Activated T-cell treated with anti-CD3 and anti-CD28 coated beads, Interleukin-2, amount 50 U/mL, for 1 hour (primary cell): ENCODE results near the gene SMURF1.
"Not testable (repeated sequence)": the region's sequence is repeated elsewhere in the genome, so short reads cannot be mapped to it uniquely, and the experiment has no call there.

ENCODE experiments used
- DNase-seq: peaks from one replicate; pipeline ENCODE4 v3.0.0-alpha.2; 2020

SMURF1 gene

DNA sequence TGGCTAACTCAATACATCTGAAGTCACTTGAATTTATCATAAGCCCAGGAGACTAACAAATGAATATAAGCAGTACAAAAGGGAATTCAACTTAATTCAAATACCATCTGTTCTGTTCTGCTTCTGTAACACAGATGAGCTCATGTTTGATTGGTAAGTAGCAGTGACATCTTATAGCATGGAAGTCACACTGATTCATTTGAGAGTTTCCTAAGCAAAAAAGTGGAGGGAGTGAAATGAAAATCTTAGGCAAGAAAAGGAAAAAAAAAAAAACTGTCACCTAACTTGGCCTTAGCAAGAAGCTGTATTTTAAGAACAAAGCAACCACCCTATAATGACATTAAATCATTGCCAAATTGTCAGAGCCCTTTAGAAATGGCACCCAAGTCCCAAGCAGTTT is 49.5 kb downstream of the SMURF1 start:
- no peak for DNase-seq

DNA sequence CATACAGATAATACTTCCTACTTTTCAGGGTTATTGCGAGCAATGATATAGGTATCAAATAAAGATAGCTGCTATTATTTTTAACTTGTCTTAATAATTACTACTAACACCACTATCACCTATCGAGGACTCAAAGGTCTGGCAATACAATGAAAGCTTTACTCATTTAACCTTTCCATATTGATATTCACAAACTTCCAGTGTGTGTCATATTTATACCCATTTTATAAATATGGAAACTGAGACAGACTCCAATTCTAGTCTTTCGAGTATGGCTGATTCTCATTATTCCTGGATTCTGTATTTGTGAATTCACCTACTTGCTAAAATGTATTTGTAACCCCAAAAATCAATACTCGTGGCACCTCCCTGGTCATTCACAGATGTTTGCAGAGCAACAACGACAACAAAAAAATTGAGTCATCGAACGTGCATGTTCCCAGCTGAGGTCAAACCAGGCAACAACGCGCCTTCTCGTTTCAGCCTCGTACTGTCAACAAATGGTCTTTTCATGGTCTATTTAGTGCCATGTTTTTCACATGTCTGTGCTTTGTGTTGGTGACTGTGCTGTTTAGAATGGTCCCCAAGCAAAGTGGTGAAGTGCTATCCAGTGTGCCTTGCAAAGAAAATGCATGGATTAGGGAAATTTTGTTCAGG is 51.7 kb downstream of the SMURF1 start:
- no peak for DNase-seq

- DNase-seq, result no peak
These were observed 53.0 kb downstream of the SMURF1 start for GRCh38 chr7:99090771-99091542.

DNA sequence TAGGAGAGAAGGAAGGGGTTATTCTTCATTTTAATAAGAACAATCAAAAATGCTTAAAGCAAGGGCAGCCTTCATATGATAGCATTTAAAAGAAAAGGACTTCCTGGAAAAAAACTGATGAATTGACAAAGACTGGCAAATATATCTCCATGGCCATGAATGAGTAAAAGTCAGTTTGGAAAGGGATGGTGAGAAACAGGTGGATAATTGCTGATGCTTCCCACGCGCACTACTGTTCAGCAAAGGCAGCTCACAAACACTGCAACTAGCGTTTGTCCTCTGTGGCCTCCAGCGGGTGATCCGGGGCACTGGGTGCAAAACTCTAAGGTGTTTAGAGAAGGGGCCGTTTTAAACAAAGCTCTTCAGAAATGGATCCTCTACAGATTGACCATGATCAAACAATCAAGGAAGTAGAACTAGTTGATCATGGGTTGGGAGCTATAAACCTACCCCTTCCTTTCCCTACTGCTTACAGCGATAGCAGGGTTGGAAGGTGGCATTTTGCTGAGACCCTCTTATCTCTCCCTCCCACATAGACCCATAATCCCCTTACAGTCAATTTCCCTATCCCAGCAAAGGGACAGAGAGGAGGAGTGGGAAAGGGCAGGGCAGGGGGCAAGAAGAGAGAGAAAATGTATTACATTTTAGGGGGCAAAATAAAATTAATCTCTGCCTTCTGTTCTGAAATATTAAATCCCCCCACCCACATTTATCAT is 53.8 kb downstream of the SMURF1 start:
- no peak for DNase-seq

DNA sequence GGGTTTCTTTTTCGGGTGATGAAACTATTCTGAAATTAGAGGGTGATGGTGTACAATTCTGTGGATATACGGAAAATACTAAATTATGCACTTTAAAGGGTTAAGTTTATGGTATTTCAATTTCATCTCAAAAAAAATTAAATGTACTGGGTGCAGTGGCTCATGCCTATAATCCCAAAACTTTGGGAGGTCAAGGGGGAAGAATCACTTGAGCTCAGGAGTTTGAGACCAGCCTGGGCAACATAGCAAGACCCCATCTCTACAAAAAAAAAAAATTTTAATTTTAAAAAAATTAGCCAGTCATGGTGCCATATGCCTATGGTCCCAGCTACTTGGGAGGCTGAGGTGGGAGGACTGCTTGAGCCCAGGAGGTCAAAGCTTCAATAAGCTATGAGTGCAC is 57.0 kb downstream of the SMURF1 start:
- no peak for DNase-seq

- no peak for DNase-seq
These were observed 57.4 kb downstream of the SMURF1 start for GRCh38 chr7:99086532-99086931.

DNA sequence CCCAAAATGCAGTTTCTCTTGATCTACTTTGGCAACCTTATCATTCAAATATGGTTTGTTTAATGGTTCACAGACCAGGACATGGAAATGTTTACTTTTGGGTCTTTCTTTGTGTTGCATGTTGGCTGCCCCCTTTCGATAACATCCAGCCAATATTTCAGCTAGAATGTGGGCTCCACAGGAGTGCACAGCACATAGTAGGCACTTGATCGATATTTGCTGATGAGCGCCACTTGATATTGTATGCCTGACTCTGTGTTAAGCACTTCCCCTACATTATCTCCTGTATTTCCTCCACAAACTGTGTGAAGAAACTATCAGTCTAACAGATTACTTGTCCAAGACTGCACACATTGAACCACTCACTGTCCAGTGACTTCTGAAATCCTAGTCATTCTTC is 60.2 kb downstream of the SMURF1 start:
- no peak for DNase-seq

DNA sequence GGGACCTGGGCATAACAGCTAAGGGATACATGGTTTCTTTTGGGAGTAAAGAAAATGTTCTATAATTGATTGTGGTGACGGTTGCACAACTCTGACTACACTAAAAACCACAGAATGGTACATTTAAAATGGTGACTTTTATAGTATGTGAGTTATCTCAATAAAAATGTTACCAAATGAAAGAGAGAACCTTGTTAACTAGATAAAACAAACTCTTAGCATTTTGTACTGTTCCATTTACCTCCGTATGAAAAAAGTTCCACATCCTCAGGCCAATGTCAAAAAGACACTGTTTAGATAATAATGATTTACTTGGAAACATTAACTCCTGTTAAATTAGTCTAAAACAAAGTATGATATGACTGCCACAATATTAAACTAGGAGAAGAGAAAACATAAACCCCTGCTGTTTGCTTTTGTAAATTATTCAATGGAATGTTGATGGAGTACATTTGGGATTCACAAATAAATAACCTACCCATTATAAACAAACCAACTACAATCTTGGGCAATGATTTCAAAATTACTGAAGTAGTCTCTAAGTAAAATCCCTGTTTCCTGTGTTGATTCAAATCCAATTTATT is 60.7 kb downstream of the SMURF1 start:
- DNase-seq, result no peak

GRCh38 chr7:99080679-99081078 is 63.2 kb downstream of the SMURF1 start:
- DNase-seq, result no peak

- no peak for DNase-seq
These were observed 64.8 kb downstream of the SMURF1 start for GRCh38 chr7:99079104-99079503.

GRCh38 chr7:99078416-99078815 is 65.5 kb downstream of the SMURF1 start:
- DNase-seq, result no peak

DNA sequence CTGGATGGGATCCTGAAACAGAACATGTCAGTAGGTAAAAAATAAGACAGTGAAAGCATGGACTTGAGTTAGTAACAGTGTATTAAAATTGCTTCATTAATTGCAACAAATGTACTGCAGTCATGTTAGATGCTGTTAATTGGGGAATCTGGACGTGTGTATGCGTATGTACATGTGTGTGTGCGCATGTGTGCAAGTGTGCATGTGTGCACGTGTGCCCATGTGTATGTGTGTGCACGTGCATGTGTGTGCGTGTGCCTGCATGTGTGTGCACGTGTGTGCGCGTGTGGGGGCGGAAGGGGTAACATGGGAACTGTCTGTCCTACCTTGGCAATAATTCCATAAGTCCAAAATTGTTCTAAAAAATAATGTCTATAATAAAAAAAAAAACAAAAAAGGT is 67.3 kb downstream of the SMURF1 start:
- no peak for DNase-seq

DNA sequence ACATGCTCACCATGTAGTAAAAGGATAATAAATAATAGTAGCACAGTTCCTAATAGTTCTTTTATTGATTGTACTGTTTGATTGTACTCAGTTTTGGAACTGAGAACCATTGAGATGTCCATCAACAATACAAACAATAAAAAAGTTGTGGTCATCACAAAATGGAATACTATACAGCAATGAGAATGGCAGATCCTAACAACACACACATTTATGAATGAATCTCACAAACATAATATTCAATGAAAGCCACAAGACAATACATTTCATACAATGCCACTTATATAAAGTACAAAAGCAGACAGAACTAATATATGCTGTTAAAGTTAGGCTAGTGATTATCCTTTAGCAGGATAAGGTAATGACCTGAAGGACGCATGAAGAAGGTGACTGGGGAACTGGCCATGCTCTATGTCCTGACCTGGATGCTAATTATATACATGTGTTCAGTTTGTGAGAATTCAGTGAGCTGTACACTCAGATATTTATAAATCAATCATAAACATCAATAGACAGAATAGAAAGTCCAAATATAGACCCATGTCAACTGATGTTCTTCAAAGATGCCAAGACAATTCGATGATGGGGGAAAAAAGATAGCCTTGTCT is 70.0 kb downstream of the SMURF1 start:
- DNase-seq, result no peak

GRCh38 chr7:99072126-99072525 is 71.8 kb downstream of the SMURF1 start:
- DNase-seq, result no peak

DNA sequence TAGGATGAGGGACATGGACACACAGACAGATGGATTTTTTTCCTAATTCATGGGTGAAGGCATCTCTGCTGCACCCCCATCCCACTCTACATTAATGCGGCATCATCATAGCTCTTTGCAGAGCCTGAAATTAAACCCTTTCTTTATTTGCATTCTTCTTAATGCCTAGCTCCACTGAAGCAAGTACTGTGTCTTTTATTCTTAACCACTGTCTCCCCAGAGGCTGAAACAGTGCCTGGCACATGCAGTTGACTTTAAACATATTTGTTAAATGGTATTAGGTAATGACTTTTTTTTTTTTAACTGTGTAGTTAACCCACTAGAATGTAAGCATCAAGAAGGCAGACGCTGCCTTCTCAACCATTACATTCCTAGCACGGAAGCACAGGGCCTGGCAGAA is 73.5 kb downstream of the SMURF1 start:
- no peak for DNase-seq

GRCh38 chr7:99061001-99061776 is 82.7 kb downstream of the SMURF1 start:
- DNase-seq, result no peak

DNA sequence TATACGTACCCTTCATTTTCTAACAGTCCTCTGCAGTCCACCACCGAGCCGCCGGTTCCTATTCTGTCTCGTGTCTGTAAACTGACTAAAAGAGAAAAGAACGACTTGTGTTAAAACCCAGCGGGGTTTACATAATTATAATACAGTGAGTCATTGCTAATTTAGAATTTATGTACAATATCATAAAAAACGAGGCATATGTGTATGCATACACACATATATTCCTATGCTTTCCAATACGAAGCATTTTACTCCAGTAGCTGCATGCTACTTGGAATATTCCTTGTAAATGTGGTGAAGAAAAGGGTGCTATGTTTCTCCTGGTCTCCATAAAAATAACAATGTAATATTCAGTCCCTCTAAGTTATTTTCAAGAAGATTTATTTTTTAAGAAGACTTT is 89.1 kb downstream of the SMURF1 start:
- no peak for DNase-seq

DNA sequence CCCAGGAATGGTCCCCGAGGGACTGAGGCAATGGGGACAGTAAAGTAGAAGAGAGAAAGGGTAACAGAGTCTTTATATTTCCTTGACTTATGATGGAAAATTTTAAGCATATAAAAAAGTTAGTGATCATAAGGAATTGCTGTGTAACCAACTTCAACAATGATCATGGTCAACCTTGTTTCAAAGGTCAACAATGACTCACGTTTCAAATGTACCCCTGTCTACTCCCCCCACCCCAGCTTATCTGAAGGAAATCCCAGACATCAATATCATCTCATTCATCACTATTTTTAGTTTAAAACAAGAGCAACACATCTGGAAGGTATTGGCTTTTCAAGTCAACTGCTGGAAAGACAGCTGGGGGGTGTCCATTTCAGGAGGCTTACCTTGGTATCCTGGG is 92.9 kb downstream of the SMURF1 start:
- no peak for DNase-seq

GRCh38 chr7:99047526-99048077 is 96.3 kb downstream of the SMURF1 start:
- no peak for DNase-seq

DNA sequence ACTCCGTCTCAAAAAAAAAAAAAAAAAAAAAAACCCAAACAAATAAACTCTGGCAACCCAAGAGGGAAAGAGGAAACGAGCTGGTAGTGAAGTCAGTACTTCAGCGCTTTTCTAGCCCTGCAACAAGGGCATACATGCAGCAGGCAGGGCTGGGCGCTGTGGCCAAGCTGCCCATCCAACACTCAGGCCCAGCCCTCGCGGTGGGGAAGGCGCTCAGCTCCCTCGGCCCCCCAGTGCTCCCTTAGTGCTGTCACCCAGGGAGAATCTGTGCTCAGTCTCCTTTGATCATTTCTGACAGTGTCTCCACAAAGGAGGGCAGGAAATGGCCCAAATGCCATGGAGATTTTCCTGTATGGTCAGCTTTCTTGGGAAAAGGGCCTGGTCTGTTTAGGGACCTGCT is 97.2 kb downstream of the SMURF1 start:
- DNase-seq, result no peak

DNA sequence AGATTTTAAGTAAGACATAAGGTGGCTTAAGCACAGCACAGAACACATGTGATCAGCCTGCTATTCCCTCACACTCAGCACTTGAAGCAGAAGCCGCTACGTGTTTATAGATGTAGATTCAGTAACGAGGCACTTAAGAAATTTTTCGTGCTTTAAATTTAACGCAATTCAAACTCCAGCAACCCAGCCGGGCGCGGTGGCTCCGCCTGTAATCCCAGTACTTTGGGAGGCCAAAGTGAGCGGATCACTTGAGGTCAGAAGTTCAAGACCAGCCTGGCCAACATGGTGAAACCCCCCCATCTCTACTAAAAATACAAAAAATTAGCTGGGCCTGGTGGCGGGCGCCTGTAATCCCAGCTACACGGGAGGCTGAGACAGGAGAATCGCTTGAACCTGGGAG is 97.6 kb downstream of the SMURF1 start:
- DNase-seq, result not testable (repeated sequence)

- DNase-seq, result not testable (repeated sequence)
These were observed 99.0 kb downstream of the SMURF1 start for GRCh38 chr7:99044858-99045257.
